ENCODE data around the gene FOXP4.

FOXP4 gene

GRCh38 chr6:41646026-41646795, 100.0 kb downstream of the FOXP4 start:
- DNase-seq (ENCODE audit: low read depth): no peak

GRCh38 chr6:41647061-41647511, 100.9 kb downstream of the FOXP4 start:
- no peak for DNase-seq (ENCODE audit: low read depth)

- DNase-seq (ENCODE audit: low read depth): no peak
Measured at GRCh38 chr6:41648070-41648585, 101.9 kb downstream of the FOXP4 start.

GRCh38 chr6:41648921-41649320, 102.7 kb downstream of the FOXP4 start:
- DNase-seq (ENCODE audit: low read depth): no peak

- DNase-seq (ENCODE audit: low read depth): no peak
Measured at GRCh38 chr6:41649596-41649995, 103.4 kb downstream of the FOXP4 start.

GRCh38 chr6:41650120-41650519, 103.9 kb downstream of the FOXP4 start:
- DNase-seq (ENCODE audit: low read depth): no peak

GRCh38 chr6:41651246-41651961, 105.2 kb downstream of the FOXP4 start:
- no peak for DNase-seq (ENCODE audit: low read depth)
